Measurements from ENCODE around the gene MYOZ2. TPM values are rescaled to one million over a fixed set of nuclear protein-coding genes. Genes with fewer than 3 reads are reported as not detected.
"Not testable (repeated sequence)": the region's sequence is repeated elsewhere in the genome, so short reads cannot be mapped to it uniquely, and the experiment has no call there.

The MYOZ2 gene
- total RNA-seq, 1 donor from 2014 or later: 0.41 TPM

- FAIRE-seq (no peak), DNase-seq (ENCODE audit: low spot score in 2 of 2) (no peak)
Observed at GRCh38 chr4:119124352-119124751, 11.3 kb upstream of the MYOZ2 start.

GRCh38 chr4:119125931-119126330, 9.7 kb upstream of the MYOZ2 start:
- DNase-seq (ENCODE audit: low spot score in 2 of 2) (no peak), FAIRE-seq (no peak)

- no peak for FAIRE-seq
- no peak for DNase-seq (ENCODE audit: low spot score in 2 of 2)
Observed at GRCh38 chr4:119128148-119128547, 7.5 kb upstream of the MYOZ2 start.

GRCh38 chr4:119130365-119131065, 5.1 kb upstream of the MYOZ2 start:
- no peak for FAIRE-seq

GRCh38 chr4:119131164-119131563, 4.5 kb upstream of the MYOZ2 start:
- DNase-seq (ENCODE audit: low spot score in 2 of 2) (no peak), FAIRE-seq (no peak)

More at GRCh38 chr4:119130365-119131065, 5.1 kb upstream of the MYOZ2 start:
- DNase-seq (ENCODE audit: low spot score in 2 of 2): no peak

GRCh38 chr4:119132306-119132705, 3.3 kb upstream of the MYOZ2 start:
- DNase-seq (ENCODE audit: low spot score in 2 of 2) (no peak), FAIRE-seq (no peak)

- no peak for FAIRE-seq
- DNase-seq (ENCODE audit: low spot score in 2 of 2): no peak
Observed at GRCh38 chr4:119136546-119136945, 914 bp downstream of the MYOZ2 start.

GRCh38 chr4:119138046-119138445, 2.4 kb downstream of the MYOZ2 start:
- FAIRE-seq (no peak), DNase-seq (ENCODE audit: low spot score in 2 of 2) (no peak)

- no peak for FAIRE-seq
- no peak for DNase-seq (ENCODE audit: low spot score in 2 of 2)
Observed at GRCh38 chr4:119139311-119139710, 3.7 kb downstream of the MYOZ2 start.

GRCh38 chr4:119139822-119140252, 4.2 kb downstream of the MYOZ2 start:
- DNase-seq (ENCODE audit: low spot score in 2 of 2) (no peak), FAIRE-seq (no peak)

GRCh38 chr4:119141283-119141682, 5.7 kb downstream of the MYOZ2 start:
- not testable (repeated sequence) for DNase-seq (ENCODE audit: low spot score in 2 of 2); FAIRE-seq

- DNase-seq (ENCODE audit: low spot score in 2 of 2) (no peak), FAIRE-seq (no peak)
Observed at GRCh38 chr4:119142833-119143232, 7.2 kb downstream of the MYOZ2 start.

- not testable (repeated sequence) for DNase-seq (ENCODE audit: low spot score in 2 of 2); FAIRE-seq
Observed at GRCh38 chr4:119143341-119143740, 7.7 kb downstream of the MYOZ2 start.

GRCh38 chr4:119149110-119149509, 13.5 kb downstream of the MYOZ2 start:
- FAIRE-seq (no peak), DNase-seq (ENCODE audit: low spot score in 2 of 2) (no peak)

GRCh38 chr4:119151161-119151560, 15.5 kb downstream of the MYOZ2 start:
- FAIRE-seq: no peak

GRCh38 chr4:119152741-119153140, 17.1 kb downstream of the MYOZ2 start:
- no peak for DNase-seq (ENCODE audit: low spot score in 2 of 2)
- FAIRE-seq: no peak

More at GRCh38 chr4:119151161-119151560, 15.5 kb downstream of the MYOZ2 start:
- DNase-seq (ENCODE audit: low spot score in 2 of 2): no peak

- FAIRE-seq: no peak
- no peak for DNase-seq (ENCODE audit: low spot score in 2 of 2)
Observed at GRCh38 chr4:119162174-119162573, 26.5 kb downstream of the MYOZ2 start.

- FAIRE-seq: no peak
- DNase-seq (ENCODE audit: low spot score in 2 of 2): no peak
Observed at GRCh38 chr4:119165767-119166166, 30.1 kb downstream of the MYOZ2 start.

GRCh38 chr4:119170195-119170594, 34.6 kb downstream of the MYOZ2 start:
- no peak for FAIRE-seq
- no peak for DNase-seq (ENCODE audit: low spot score in 2 of 2)

- FAIRE-seq (no peak), DNase-seq (ENCODE audit: low spot score in 2 of 2) (no peak)
Observed at GRCh38 chr4:119172223-119172622, 36.6 kb downstream of the MYOZ2 start.

- DNase-seq (ENCODE audit: low spot score in 2 of 2); FAIRE-seq: not testable (repeated sequence)
Observed at GRCh38 chr4:119173729-119174361, 38.2 kb downstream of the MYOZ2 start.

GRCh38 chr4:119179011-119179410, 43.4 kb downstream of the MYOZ2 start:
- DNase-seq (ENCODE audit: low spot score in 2 of 2) (no peak), FAIRE-seq (no peak)
